GM19324 (cell line): Measurements from ENCODE around the gene MYH14.

ENCODE experiments used
- ATAC-seq: cut with Tn5 transposase; IDR thresholded peaks from one replicate; pipeline ENCODE4 v1.9.1; 2021; ENCODE audit warnings: mild to moderate bottlenecking, moderate library complexity; ENCODE audit not compliant: unreplicated experiment, low FRiP score

The MYH14 gene

DNA sequence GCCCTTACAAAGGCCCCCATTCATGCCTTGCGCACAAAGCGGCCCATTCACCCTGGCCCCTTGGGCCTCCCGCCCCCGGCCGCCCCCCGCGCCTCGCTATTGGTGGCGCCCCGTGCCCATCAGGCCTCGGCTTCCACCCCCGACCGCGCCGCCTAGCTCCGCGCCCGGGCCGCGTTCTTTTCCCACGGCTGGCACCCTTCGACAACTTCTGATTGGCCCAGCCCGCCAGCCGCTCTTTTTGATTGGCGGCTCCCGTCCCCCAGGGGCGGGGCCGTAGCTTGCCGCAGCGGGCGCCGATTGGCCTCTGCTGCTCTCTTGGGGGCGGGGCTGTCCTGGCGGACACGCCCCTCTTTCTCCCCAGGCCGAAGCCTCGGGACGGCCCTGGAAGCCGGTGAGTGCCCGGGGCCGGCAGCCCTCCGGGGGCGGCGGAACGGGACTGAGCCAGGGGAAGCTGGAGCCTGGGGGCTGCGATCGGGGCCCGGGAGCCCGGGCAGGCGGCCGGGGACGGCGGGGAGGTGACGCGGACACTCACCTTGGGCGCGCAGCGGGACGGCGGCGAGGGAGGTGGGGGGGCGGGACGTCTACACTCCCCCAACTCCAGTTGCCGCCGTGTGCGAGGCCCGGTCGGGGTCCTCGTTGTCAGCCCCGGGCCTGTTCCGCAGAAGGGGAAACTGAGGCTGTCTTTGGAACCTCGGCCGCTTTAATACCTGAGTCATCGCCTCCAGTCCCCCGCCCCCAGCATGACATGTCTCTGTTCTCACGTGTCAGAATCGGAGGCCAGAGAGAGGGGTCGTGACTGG is at the start of gene MYH14:
MYH14 (plus strand) TSS at position 342 of the 800 bp plus-strand sequence. CDS start 6,744 bp downstream, outside the sequence.
- no peak for ATAC-seq

DNA sequence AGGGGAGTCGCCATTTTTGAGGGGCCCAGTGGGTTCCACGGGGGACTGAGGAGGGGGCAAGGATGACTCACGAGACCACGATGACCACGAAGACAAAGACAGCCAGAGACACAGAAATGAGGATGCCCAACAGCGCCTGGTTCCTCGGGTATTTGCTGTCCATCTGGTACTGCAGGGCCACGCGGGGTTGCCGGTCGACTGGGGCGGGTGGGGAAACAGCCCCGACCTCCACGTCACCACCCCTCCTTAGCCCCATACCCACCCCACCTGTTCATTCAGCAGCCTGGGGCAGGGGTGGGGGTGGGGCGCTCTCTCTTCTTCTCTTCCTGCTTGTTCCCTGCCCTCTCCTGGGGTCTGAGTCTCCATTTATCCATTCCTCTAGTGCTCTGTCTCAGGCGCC is 48.9 kb upstream of the MYH14 start:
- no peak for ATAC-seq

GRCh38 chr19:50155520-50156109 is 47.8 kb upstream of the MYH14 start:
- no peak for ATAC-seq

DNA sequence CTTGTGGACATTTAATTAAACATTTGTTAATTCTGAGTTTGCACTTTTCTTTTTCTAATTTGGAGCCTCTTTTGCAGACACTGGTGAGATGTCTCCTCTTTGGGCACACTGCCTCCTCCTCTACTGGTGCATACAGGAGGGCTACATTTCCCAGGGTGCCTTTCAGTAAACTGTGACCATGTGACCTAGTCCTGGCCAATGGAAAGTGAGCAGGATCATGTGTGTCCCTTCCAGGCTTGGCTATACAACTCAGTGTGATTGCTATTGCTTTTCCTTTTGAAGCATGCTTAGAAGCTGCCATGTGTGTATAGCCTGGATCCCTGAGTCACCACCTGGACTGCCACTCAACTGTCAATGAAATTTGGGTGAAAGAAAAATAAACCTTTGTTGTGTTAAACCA is 44.8 kb upstream of the MYH14 start:
- ATAC-seq: no peak

GRCh38 chr19:50159078-50159477 is 44.3 kb upstream of the MYH14 start:
- no peak for ATAC-seq

DNA sequence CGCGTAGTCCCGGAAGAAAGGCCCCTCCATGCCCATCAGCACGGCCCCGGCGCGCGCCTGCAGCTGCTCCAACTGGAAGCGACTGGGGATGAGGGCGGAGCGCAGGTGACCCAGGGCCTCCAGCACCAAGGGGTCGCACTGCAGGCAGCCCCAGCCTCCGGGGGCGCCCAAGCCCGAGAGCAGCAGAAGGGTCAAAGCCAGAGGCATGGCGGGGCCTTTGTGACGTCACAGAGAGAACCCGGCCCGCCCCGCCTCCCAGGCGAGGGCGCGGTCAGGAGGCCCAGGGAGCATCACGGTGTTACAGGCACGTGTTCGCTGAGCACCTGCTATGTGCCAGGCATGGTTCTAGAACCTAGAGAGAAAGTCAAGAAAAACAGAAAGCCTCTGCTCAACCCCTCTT is 40.4 kb upstream of the MYH14 start, which contains the start of gene IZUMO2:
IZUMO2 (minus strand) TSS at position 294 of the 400 bp plus-strand sequence; CDS start at position 207, 87 bp downstream.
- no peak for ATAC-seq

DNA sequence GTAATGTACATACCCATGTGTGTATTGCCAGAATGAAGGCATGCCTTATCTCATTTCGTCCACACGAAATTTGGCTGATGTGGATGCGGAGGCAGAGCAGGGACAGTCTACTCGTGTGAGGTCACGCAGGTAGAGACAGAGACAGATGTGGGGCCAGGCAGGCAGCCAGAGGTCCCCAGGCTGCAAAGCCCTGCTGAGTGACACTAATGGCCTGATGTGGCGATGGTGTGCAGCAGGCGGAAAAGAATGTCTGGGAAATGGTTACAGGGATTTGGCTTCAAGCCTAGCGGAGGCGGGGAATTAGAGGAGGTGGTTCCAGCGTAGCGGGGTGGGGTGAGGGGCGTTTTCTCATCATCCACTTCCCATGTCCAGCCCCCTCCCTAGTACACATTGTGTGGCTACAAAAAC is 36.1 kb upstream of the MYH14 start:
- ATAC-seq: no peak

- ATAC-seq: no peak
These were observed 31.7 kb upstream of the MYH14 start for GRCh38 chr19:50171752-50172151.

DNA sequence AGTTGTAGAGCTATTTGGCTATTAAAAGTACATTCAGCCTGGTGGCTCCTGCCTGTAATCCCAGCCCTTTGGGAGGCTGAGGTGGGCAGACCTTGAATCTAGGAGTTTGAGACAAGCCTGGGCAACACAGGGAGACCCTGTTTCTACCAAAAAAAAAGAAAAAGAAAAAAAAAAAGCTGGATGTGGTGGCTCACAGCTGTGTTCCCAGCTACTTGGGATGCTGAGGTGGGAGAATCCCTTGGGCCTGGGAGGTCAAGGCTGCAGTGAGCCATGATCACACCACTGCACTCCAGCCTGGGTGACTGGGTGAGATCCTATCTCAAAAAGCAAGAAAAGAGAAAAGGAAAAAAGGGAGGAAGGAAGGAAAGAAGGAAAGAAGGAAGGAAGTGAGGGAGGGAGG is 30.7 kb upstream of the MYH14 start:
- ATAC-seq: no peak

DNA sequence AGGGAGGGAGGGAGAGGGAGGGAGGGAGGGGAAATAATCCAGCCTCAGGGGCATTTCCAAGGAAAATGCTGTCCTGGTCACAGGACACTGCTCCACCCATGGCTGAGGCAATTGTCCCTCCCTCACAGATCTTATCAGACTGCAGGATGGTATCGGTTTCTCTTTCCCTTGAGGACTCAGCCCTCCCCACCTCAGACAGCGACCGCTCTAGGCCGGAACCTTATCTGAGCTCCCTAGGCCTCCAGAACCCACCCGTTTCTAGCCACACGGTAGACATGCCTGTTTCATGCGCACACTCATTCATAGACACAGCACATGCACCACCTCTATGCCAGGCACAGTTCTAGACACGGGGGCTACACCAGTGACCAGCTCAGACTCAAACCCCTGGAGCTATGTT is 30.3 kb upstream of the MYH14 start:
- no peak for ATAC-seq

- ATAC-seq: no peak
These were observed 29.2 kb upstream of the MYH14 start for GRCh38 chr19:50174100-50174793.

DNA sequence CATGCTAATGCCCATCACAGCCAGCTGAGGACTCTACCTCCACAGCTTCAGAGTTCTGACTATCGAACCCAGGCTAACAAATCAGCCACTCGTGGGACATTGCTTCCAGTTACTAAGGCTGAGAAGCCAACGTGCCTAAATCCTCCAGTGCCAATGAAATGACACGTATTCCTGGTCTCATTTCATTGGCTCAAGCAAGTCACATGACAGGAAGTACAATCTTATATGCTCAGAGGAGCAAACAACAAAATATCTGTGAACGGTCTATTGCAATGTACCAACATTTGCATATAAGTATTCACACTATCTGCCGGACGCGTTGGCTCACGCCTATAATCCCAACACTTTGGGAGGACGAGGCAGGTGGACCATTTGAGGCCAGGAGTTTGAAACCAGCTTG is 27.5 kb upstream of the MYH14 start:
- ATAC-seq: no peak

DNA sequence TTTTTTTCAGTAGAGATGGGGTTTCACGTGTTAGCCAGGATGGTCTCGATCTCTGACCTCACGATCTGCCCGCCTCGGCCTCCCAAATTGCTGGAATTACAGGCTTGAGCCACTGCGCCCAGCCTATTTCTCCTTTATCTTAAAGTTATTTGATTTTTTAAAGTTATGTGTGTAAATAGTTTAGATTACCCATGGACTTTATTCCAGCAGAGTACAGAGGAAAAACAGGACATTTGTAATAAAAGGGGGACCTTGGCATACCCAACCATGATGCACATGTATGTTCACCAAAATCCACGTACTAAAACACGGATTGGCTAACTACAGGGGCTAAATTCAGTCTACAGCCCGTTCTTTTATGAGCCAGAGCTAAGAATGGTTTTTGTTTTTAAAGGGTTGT is 26.6 kb upstream of the MYH14 start:
- ATAC-seq: no peak

DNA sequence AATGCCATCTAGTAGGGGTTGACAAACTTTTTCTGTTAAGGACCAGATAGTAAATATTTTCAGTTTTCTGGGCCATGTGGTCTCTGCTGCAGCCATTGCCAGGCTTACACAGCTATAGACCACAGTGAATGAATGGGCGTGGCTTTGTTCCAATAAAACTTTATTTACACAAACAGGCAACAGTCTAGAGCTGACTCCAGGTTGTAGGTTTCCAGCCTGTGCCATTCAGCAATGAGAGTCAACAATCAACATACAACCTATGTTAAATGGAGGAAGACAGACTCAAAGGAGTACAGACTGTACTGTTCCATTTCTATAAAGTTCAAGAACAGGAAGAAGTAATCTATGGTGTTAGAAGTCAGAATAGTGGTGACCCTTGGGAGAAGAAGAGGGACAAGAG is 25.1 kb upstream of the MYH14 start:
- ATAC-seq: no peak

DNA sequence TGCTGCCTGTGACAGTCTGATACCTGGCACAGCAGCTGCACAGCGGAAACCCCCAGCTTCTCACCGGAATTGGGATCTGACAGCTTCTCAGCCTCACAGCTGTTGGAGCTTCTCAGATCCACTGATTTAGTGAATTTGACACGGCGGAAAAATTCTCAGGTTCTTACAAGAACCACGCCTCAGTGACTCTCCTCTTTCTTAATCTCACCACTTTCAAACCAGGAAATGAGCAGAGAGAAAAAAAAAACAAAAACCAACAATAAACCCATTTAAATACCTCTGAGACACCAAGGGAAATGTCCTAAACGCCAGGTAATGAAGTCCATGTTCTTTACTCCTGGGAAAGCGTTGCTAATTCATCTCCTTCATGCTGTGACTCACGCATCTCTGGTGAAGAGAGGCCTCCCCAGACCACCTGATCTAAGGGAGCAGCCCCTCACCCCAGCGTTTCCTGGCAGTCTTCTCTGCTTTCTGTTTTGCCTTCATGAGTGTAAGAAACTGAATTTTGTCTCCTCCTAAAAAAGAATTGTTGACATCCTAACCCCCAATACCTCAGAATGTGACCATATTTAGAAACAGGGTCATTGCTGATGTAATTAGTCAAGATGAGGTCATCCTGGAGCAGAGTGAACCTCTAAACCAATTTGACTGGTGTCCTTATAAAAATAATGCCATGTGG is 24.4 kb upstream of the MYH14 start:
- no peak for ATAC-seq

GRCh38 chr19:50181121-50181520 is 22.3 kb upstream of the MYH14 start:
- ATAC-seq: no peak

DNA sequence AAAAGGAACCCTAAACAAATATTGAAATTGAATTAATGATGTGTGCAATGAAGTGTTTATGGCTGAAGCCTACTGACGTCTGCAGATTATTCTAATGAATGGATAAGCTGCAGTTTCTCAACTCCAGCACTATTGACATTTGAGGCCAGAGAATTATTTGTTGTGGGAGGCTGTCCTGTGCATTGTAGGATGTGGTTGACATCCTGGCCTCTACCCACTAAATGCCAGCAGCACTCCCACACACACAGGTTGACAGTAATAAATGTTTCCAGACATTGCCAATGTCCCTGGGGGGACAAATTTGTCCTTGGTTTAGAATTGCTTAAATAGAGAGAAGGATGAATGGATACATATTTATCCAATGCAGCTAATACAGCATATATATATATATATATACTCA is 19.2 kb upstream of the MYH14 start:
- ATAC-seq: no peak

DNA sequence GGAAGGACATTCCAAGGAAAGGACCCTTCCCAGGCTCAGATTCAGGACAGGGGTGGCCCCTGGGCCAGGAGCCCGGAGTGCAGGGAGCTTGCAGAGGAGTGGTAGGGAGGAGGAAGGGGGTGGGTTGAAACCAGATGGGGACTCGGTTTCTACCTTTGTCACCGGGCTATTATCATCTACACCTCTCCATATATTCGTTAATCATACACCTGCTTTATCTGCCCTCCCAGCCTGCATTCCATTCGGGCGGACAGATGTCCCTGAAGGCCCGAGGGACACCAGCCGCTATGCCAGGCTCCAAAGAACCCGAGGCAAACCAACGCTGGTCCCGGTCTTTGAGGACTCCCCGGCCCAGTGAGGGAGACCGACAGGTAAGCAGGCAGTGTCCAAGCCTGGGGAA is 15.5 kb upstream of the MYH14 start:
- no peak for ATAC-seq

- ATAC-seq: no peak
These were observed 14.1 kb upstream of the MYH14 start for GRCh38 chr19:50189331-50189730.

DNA sequence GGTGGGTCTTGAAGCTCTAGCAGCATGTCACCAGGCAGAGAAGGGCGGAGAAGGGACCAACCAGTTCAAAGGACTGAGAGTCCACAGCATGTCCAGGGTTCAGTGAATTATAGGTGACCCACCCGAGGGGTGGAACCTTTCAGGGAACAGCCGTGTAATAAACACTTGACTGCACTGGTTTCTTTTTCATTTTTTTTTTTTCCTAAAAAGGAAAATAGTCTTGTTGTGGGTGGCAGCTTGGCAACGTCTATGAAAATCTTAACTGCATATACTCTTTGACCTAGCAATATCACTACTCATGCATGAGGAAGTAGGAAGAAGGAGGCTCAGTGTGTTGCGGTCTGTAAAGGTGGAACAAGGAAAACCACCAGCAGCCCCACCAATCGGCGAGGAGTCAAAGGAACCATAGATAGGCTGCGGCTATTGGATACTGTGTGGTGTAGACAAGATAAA is 13.0 kb upstream of the MYH14 start:
- no peak for ATAC-seq

- ATAC-seq: no peak
These were observed 12.2 kb upstream of the MYH14 start for GRCh38 chr19:50191216-50191615.
